ENCODE results near the gene WDFY3. TPM values are rescaled to one million over a fixed set of nuclear protein-coding genes. Genes with fewer than 3 reads are reported as not detected.

The WDFY3 gene
- total RNA-seq, 4 donors from 2014 or later: 103 to 141 (median 121) TPM

GRCh38 chr4:84994280-84994679 lies 27.8 kb upstream of the WDFY3 start:
- Histone ChIP-seq H3K36me3 (no peaks in the 10 kb centered on the region), H3K4me3 (replicated peaks in 1 of 3) (no peak overlapping the region), H3K27ac (no peak overlapping the region), H3K9me3 (no peaks in the 10 kb centered on the region), H3K27me3 (no peaks in the 10 kb centered on the region), H3K4me1 (no peaks in the 10 kb centered on the region)
- 46 to 57% methylated on average over 3 of the region's 3 CpGs for WGBS, 2 donors
- DNase-seq: no peak
- no peak for TF ChIP-seq POLR2A (IDR thresholded peaks at IDR 0.05)
- intact Hi-C loops (cut with DNase I): no loop called here

DNA sequence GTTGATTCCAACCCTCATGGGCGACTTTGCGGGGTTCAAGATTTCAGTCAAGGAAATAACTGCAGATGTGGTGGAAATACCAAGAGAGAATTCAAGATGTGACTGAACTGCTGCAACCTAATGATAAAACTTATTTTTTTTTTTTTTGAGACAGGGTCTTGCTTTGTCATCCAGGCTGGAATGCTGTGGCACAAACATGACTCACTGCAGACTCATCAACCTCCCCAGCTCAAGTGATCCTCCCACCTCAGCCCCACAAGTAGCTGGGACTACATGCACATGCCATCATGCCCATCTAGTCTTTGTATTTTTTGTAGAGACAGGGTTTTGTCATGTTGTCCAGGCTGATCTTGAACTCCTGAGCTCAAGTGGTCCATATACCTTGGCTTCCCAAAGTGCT lies 19.5 kb upstream of the WDFY3 start:
- Histone ChIP-seq H3K9me3 (no peaks in the 10 kb centered on the region), H3K4me3 (replicated peaks in 1 of 3) (no peak overlapping the region), H3K27me3 (no peaks in the 10 kb centered on the region), H3K4me1 (no peaks in the 10 kb centered on the region), H3K27ac (no peak overlapping the region), H3K36me3 (no peaks in the 10 kb centered on the region)
- intact Hi-C loops (cut with DNase I): no loop called here
- WGBS, 2 donors: 95 to 96% methylated on average over 2 of the region's 2 CpGs
- no peak for TF ChIP-seq POLR2A (IDR thresholded peaks at IDR 0.05)
- TF ChIP-seq, protein P1, sequence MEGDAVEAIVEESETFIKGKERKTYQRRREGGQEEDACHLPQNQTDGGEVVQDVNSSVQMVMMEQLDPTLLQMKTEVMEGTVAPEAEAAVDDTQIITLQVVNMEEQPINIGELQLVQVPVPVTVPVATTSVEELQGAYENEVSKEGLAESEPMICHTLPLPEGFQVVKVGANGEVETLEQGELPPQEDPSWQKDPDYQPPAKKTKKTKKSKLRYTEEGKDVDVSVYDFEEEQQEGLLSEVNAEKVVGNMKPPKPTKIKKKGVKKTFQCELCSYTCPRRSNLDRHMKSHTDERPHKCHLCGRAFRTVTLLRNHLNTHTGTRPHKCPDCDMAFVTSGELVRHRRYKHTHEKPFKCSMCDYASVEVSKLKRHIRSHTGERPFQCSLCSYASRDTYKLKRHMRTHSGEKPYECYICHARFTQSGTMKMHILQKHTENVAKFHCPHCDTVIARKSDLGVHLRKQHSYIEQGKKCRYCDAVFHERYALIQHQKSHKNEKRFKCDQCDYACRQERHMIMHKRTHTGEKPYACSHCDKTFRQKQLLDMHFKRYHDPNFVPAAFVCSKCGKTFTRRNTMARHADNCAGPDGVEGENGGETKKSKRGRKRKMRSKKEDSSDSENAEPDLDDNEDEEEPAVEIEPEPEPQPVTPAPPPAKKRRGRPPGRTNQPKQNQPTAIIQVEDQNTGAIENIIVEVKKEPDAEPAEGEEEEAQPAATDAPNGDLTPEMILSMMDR (IDR thresholded peaks at IDR 0.05): no peak
- DNase-seq: no peak

DNA sequence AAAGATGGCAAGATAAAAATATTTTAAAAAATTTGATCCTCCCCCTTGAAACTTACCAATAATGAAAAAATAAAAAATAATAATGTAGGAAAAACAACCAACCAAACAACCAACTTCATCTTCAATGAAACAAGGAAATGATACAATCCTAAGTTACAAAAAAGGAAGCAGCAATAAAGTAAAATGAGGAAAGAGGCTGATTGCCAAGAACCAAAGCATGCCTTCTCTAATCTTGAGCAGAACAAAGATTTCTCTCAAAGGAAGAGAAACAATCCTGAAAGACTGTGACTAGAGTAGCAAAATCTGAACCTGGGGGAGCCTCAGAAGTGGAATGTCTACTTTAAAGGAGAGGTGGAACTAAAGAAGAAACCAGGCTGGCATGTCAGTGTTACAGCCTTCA lies 10.9 kb upstream of the WDFY3 start:
- no peak for DNase-seq
- intact Hi-C loops (cut with DNase I): no loop called here
- Histone ChIP-seq H3K4me3 (replicated peaks in 1 of 3) (no peak overlapping the region), H3K36me3 (no peaks in the 10 kb centered on the region), H3K27ac (no peak overlapping the region), H3K27me3 (no peaks in the 10 kb centered on the region), H3K4me1 (no peaks in the 10 kb centered on the region), H3K9me3 (no peaks in the 10 kb centered on the region)
- TF ChIP-seq POLR2A (IDR thresholded peaks at IDR 0.05): no peak
- TF ChIP-seq, protein P1 (IDR thresholded peaks at IDR 0.05): no peak

DNA sequence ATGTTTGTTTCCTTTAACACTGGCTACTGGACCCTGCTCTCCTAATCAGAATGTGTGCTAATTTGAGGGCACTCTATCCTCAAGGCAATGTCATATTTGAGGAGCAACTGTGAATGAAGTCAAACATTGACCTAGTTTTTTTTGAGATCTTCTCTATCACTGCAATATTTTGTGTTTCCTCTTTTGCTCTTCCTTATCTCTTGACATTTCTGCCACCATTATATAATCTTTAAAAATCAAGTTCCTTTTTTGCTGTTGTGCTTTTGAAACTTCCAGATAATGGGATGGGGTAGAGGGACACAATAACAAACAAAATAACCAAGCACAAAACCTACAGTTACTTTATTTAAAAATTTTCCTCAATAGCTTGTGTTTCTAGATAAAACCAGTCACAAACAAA lies 7.4 kb upstream of the WDFY3 start:
- H3K4me1 ChIP-seq: no peaks in the 10 kb centered on the region
- intact Hi-C loops (cut with DNase I): loop anchor here (5.0 kb wide), 1 partner anchor 222 kb away; no protein-coding TSS in a partner anchor
- TF ChIP-seq, protein P1 (IDR thresholded peaks at IDR 0.05): no peak
- TF ChIP-seq POLR2A (IDR thresholded peaks at IDR 0.05): no peak
- no peaks in the 10 kb centered on the region for H3K36me3 ChIP-seq
- H3K4me3 ChIP-seq (replicated peaks in 1 of 3): no peak overlapping the region
- no peaks in the 10 kb centered on the region for H3K27me3 ChIP-seq
- no peaks in the 10 kb centered on the region for H3K9me3 ChIP-seq
- no peak for DNase-seq
- H3K27ac ChIP-seq: no peak overlapping the region

DNA sequence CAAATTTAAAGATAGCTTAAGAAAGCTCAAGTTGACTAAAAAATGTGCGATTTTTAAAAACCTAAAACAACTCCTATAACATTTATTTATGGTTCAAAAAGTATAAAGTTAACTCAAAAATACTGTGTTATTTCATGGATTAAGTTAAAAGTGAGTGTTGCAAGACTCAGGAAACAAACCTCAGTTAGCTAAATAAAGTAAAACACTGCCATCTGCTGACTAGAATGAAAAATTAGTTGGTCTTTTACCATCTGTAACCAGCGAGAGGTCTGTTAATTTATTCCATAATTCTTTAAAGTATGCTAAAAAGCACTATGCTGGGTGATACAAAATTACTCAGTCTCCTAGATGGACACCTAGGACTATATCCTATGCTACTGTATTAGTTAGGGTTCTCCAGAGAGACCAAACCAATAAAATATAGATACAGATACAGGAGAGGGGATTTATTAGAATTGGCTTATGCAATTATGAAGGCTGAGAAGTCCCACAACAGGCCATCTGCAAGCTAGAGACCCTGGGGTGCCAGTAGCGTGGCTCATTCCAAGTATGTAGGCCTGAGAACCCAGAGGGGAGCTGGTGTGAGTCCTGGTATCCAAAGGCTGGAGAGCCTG lies 4.9 kb upstream of the WDFY3 start:
- TF ChIP-seq POLR2A (IDR thresholded peaks at IDR 0.05): no peak
- TF ChIP-seq, protein P1 (IDR thresholded peaks at IDR 0.05): peak in 5 of 6 experiments; percentile 20 to 72 (median 54)
- no peak for DNase-seq
- Histone ChIP-seq H3K36me3 (no peaks in the 10 kb centered on the region), H3K27ac (no peak overlapping the region), H3K27me3 (no peaks in the 10 kb centered on the region), H3K9me3 (no peaks in the 10 kb centered on the region), H3K4me3 (replicated peaks in 1 of 3) (no peak overlapping the region), H3K4me1 (peaks cover 5 to 6% of the 10 kb centered on the region in 2 donors)
- 10 to 14% methylated on average over 3 of the region's 3 CpGs for WGBS, 2 donors
- intact Hi-C loops (cut with DNase I): loop anchor here (5.0 kb wide), 1 partner anchor 219 kb away; no protein-coding TSS in a partner anchor
